Gastroesophageal sphincter (tissue), 4 donors: Measurements from ENCODE around the gene ZBTB16. TPM values are rescaled to one million over a fixed set of nuclear protein-coding genes. Genes with fewer than 3 reads are reported as not detected.

ENCODE experiments used
- ATAC-seq: fragments of 150-250 bp; one replicate; pipeline ENCODE4 v1.9.1; 2016; ENCODE audit warnings: mild to moderate bottlenecking, moderate library complexity
- H3K27ac ChIP-seq, 4 donors: fragments of 200-600 bp; sonication (generic) in 3 of 4; 1 replicate in 3 of 4; 2 replicates in 1 of 4; pipeline ENCODE4 v1.5.1; 2016 to 2019
- H3K27me3 ChIP-seq: fragments of 200-600 bp; sonication (generic); one replicate; pipeline ENCODE4 v1.5.1; 2019
- H3K36me3 ChIP-seq, 2 donors: fragments of 200-600 bp; sonication (generic); one replicate each; pipeline ENCODE4 v1.5.1; 2019; ENCODE audit warnings: control low read depth in 1 of 2
- H3K4me1 ChIP-seq, 3 donors: fragments of 200-600 bp; sonication (generic); 1 replicate in 2 of 3; 2 replicates in 1 of 3; pipeline ENCODE4 v1.5.1; 2016 to 2019; ENCODE audit warnings: control low read depth in 2 of 3
- H3K4me3 ChIP-seq, 2 donors: fragments of 200-600 bp; sonication (generic); one replicate each; pipeline ENCODE4 v1.5.1; 2019; ENCODE audit warnings: mild to moderate bottlenecking in 1 of 2, moderate library complexity in 1 of 2
- H3K9me3 ChIP-seq, 3 donors: fragments of 200-600 bp; sonication (generic); one replicate each; pipeline ENCODE4 v1.5.1; 2017 to 2019; ENCODE audit warnings: control low read depth in 2 of 3
- EP300 ChIP-seq: sonication (generic); formaldehyde crosslinking; IDR thresholded peaks from one replicate; pipeline ENCODE4 v1.6.1; 2017; ENCODE audit warnings: antibody characterized with exemption, mild to moderate bottlenecking
- POLR2A ChIP-seq, 2 donors: fragments of 450-650 bp; IDR thresholded peaks; one replicate each; pipeline ENCODE4 v1.6.1; 2017; ENCODE audit warnings: antibody characterized with exemption in 2 of 2, mild to moderate bottlenecking in 2 of 2, moderate library complexity in 1 of 2
- POLR2AphosphoS5 ChIP-seq: sonication (generic); formaldehyde crosslinking; IDR thresholded peaks from one replicate; pipeline ENCODE4 v1.6.1; 2017; ENCODE audit warnings: antibody characterized with exemption
- WGBS, 2 donors: methylation state at CpG; one replicate each; pipeline ENCODE4 v1.1.5; 2018; ENCODE audit warnings: low coverage in 1 of 2; 5-methylcytosine and 5-hydroxymethylcytosine counted together
- total RNA-seq, 4 donors: library from RNA; depleted of rRNA; stranded (reverse); fragments of >200 nt; gene quantifications; one replicate each; pipeline ENCODE4 v1.1.0, GENCODE V29; 2016
- TF ChIP-seq, protein P1 (sequence below), 4 experiments: fragments of 200-600 bp in 2 of 4; fragments of 450-650 bp in 2 of 4; sonication (generic) in 1 of 4; IDR thresholded peaks; one replicate each; pipeline ENCODE4 v1.5.1; 2017 to 2019; ENCODE audit warnings: antibody characterized with exemption in 4 of 4, mild to moderate bottlenecking in 2 of 4, moderate library complexity in 2 of 4

ZBTB16 gene
- total RNA-seq, 4 donors from 2014 or later, result 153 to 284 (median 232) TPM

GRCh38 chr11:114279792-114280546 lies 220.5 kb downstream of the ZBTB16 start:
- Histone ChIP-seq H3K36me3 (no peaks in the 10 kb centered on the region), H3K4me1 (peaks cover 0 to 22% (median 7%) of the 10 kb centered on the region in 3 donors), H3K27ac (peak overlapping the region in 3 of 4 donors; percentile 13 to 41 (median 14)), H3K9me3 (no peaks in the 10 kb centered on the region), H3K27me3 (peaks cover 58% of the 10 kb centered on the region), H3K4me3 (no peak overlapping the region)
- ATAC-seq, result peak; percentile 46
- WGBS, 2 donors, result 64 to 84% methylated on average over 8 of the region's 9 CpGs
- TF ChIP-seq POLR2A (IDR thresholded peaks at IDR 0.05) (no peak), POLR2AphosphoS5 (no peak), EP300 (no peak)
- TF ChIP-seq, protein P1, sequence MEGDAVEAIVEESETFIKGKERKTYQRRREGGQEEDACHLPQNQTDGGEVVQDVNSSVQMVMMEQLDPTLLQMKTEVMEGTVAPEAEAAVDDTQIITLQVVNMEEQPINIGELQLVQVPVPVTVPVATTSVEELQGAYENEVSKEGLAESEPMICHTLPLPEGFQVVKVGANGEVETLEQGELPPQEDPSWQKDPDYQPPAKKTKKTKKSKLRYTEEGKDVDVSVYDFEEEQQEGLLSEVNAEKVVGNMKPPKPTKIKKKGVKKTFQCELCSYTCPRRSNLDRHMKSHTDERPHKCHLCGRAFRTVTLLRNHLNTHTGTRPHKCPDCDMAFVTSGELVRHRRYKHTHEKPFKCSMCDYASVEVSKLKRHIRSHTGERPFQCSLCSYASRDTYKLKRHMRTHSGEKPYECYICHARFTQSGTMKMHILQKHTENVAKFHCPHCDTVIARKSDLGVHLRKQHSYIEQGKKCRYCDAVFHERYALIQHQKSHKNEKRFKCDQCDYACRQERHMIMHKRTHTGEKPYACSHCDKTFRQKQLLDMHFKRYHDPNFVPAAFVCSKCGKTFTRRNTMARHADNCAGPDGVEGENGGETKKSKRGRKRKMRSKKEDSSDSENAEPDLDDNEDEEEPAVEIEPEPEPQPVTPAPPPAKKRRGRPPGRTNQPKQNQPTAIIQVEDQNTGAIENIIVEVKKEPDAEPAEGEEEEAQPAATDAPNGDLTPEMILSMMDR (IDR thresholded peaks at IDR 0.05), result no peak

DNA sequence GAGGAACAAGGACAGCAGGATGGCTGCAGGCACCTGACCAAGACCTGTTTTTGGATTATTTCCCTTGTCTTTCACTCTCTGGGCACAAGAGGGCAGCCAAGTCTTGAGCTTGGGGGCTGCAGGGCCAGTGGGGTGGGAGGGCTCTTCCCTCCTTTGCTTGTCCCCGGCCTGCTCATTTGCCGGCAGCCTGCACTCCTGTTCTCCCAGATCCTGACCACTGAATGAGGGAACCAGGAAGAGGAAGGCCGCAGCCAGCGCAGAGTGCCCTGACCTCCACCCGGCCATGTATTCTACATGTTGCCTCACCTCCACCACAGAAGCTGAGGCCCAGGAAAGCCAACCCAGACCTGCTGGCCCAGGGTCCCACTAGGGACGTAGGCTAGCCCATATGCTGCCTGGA lies 221.2 kb downstream of the ZBTB16 start:
- Histone ChIP-seq H3K9me3 (no peaks in the 10 kb centered on the region), H3K27me3 (peaks cover 52% of the 10 kb centered on the region)
- TF ChIP-seq POLR2AphosphoS5 (no peak), POLR2A (IDR thresholded peaks at IDR 0.05) (no peak)
- TF ChIP-seq, protein P1 (IDR thresholded peaks at IDR 0.05), result peak in 3 of 4 experiments; percentile 15 to 38 (median 36)

GRCh38 chr11:114281388-114281956 lies 222.0 kb downstream of the ZBTB16 start:
- no peak for ATAC-seq

More for the DNA sequence above, 221.2 kb downstream of the ZBTB16 start:
- peaks cover 0 to 22% (median 7%) of the 10 kb centered on the region in 3 donors for H3K4me1 ChIP-seq
- H3K36me3 ChIP-seq, result no peaks in the 10 kb centered on the region
- WGBS, 2 donors, result 50% methylated on average over 2 of the region's 6 CpGs; no CpG with 5 or more reads in 1 of the 2 donors
- peak overlapping the region in 3 of 4 donors; percentile 13 to 58 (median 41) for H3K27ac ChIP-seq
- no peak overlapping the region for H3K4me3 ChIP-seq
- ATAC-seq, result peak; percentile 54

DNA sequence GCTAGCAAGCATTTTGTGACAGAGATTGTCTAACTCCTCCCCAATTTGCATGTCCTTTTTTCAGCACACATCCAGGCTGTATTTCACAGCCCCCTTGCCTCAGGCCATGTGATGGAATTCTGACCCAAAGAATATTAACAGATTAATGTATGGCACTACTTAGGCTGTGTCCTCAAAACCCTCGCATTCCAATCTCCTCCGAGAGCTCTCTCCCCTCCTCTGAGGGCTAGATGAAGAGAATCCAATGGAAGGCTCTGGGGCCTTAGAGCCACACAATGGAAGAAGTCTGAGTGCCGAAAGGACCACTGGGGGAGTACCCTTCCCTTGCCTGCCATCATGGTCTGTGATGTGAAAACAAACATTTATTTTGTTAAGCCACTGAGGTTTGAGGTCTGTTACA lies 223.0 kb downstream of the ZBTB16 start:
- WGBS, 2 donors, result 71 to 100% methylated on average over 1 to 2 of the region's 3 CpGs
- Histone ChIP-seq H3K36me3 (no peaks in the 10 kb centered on the region), H3K4me1 (peaks cover 0 to 17% (median 7%) of the 10 kb centered on the region in 3 donors), H3K9me3 (no peaks in the 10 kb centered on the region), H3K4me3 (no peak overlapping the region), H3K27ac (no peak overlapping the region), H3K27me3 (peaks cover 35% of the 10 kb centered on the region)
- ATAC-seq, result no peak
- TF ChIP-seq, protein P1 (IDR thresholded peaks at IDR 0.05), result no peak
- TF ChIP-seq EP300 (no peak), POLR2A (IDR thresholded peaks at IDR 0.05) (no peak), POLR2AphosphoS5 (no peak)

More at GRCh38 chr11:114281388-114281956, 222.0 kb downstream of the ZBTB16 start:
- TF ChIP-seq POLR2AphosphoS5 (peak; percentile 26), EP300 (no peak)
- Histone ChIP-seq H3K4me1 (peaks cover 0 to 17% (median 7%) of the 10 kb centered on the region in 3 donors), H3K4me3 (no peak overlapping the region), H3K27ac (peak overlapping the region in 3 of 4 donors; percentile 6 to 58 (median 41)), H3K27me3 (peaks cover 44% of the 10 kb centered on the region), H3K36me3 (no peaks in the 10 kb centered on the region), H3K9me3 (no peaks in the 10 kb centered on the region)
- 83% methylated on average over 1 of the region's 1 CpG; no CpG with 5 or more reads in 1 of the 2 donors for WGBS, 2 donors

GRCh38 chr11:114283422-114283821 lies 223.9 kb downstream of the ZBTB16 start:
- no peaks in the 10 kb centered on the region for H3K36me3 ChIP-seq
- H3K4me1 ChIP-seq, result peaks cover 0 to 17% (median 7%) of the 10 kb centered on the region in 3 donors
- H3K4me3 ChIP-seq, result no peak overlapping the region
- H3K27me3 ChIP-seq, result peaks cover 27% of the 10 kb centered on the region
- TF ChIP-seq POLR2AphosphoS5 (no peak), EP300 (no peak), POLR2A (IDR thresholded peaks at IDR 0.05) (no peak)
- TF ChIP-seq, protein P1 (IDR thresholded peaks at IDR 0.05), result no peak
- no peak for ATAC-seq
- H3K27ac ChIP-seq, result no peak overlapping the region
- 74 to 86% methylated on average over 3 of the region's 3 CpGs for WGBS, 2 donors
- H3K9me3 ChIP-seq, result no peaks in the 10 kb centered on the region
